GM19468 (cell line): ENCODE measurements around the gene SHISA8.

ENCODE experiments used
- ATAC-seq: cut with Tn5 transposase; IDR thresholded peaks from one replicate; pipeline ENCODE4 v1.9.1; 2021; ENCODE audit warnings: mild to moderate bottlenecking, moderate library complexity, moderate number of reproducible peaks; ENCODE audit not compliant: unreplicated experiment; ENCODE audit errors: extremely low read depth

The SHISA8 gene

GRCh38 chr22:41934284-41935014, 19.6 kb upstream of the SHISA8 start:
- no peak for ATAC-seq

- no peak for ATAC-seq
Observed at GRCh38 chr22:41933411-41934177, 18.7 kb upstream of the SHISA8 start.

- no peak for ATAC-seq
Observed at GRCh38 chr22:41932353-41932752, 17.5 kb upstream of the SHISA8 start.

- no peak for ATAC-seq
Observed at GRCh38 chr22:41931701-41932269, 16.9 kb upstream of the SHISA8 start.

- no peak for ATAC-seq
Observed at GRCh38 chr22:41929418-41929810, 14.5 kb upstream of the SHISA8 start.

GRCh38 chr22:41928593-41929417, 13.9 kb upstream of the SHISA8 start:
- no peak for ATAC-seq

- no peak for ATAC-seq
Observed at GRCh38 chr22:41927813-41928212, 12.9 kb upstream of the SHISA8 start.

GRCh38 chr22:41925783-41926460, 11.0 kb upstream of the SHISA8 start:
- ATAC-seq = no peak

GRCh38 chr22:41923595-41924276, 8.9 kb upstream of the SHISA8 start:
- no peak for ATAC-seq

- ATAC-seq = no peak
Observed at GRCh38 chr22:41922940-41923594, 8.2 kb upstream of the SHISA8 start.

- no peak for ATAC-seq
Observed at GRCh38 chr22:41922328-41922727, 7.5 kb upstream of the SHISA8 start.

- no peak for ATAC-seq
Observed at GRCh38 chr22:41920271-41920976, 5.5 kb upstream of the SHISA8 start.

- no peak for ATAC-seq
Observed at GRCh38 chr22:41919357-41920224, 4.7 kb upstream of the SHISA8 start.

- no peak for ATAC-seq
Observed at GRCh38 chr22:41917903-41918791, 3.3 kb upstream of the SHISA8 start.

- ATAC-seq = no peak
Observed at GRCh38 chr22:41917375-41917902, 2.6 kb upstream of the SHISA8 start.

- ATAC-seq = no peak
Observed at GRCh38 chr22:41916745-41917358, 2.0 kb upstream of the SHISA8 start.
